ENCODE data around the gene TAX1BP1.
"Not testable (repeated sequence)": the region's sequence is repeated elsewhere in the genome, so short reads cannot be mapped to it uniquely, and the experiment has no call there.

The TAX1BP1 gene

GRCh38 chr7:27850531-27850930 lies 110.6 kb downstream of the TAX1BP1 start:
- DNase-seq, result no peak

- DNase-seq, result not testable (repeated sequence)
These were observed 116.9 kb downstream of the TAX1BP1 start for GRCh38 chr7:27856703-27857485.

DNA sequence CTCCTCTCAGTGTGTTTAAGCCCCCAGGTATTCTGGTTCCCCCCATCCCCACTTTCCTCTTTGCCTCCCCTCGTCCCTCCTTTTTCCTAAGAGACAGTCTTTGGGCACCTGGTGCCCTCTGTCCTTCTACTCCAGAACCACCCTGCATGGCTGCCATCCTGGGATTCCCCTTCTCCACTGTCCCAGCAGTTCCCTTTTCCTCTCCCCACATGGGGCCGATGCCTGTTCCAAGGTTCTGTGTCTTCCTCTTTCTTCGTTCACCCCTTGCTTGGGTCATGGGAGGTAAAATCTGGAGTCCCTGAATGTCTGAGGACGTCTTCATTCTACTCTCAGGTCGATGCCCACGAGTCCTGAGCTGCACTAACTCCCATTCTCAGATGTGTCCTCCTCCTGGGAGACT lies 120.8 kb downstream of the TAX1BP1 start:
- DNase-seq, result no peak

- DNase-seq, result no peak
These were observed 121.8 kb downstream of the TAX1BP1 start for GRCh38 chr7:27861747-27862146.

- no peak for DNase-seq
These were observed 123.9 kb downstream of the TAX1BP1 start for GRCh38 chr7:27863880-27864279.

- no peak for DNase-seq
These were observed 126.3 kb downstream of the TAX1BP1 start for GRCh38 chr7:27866256-27866655.

- DNase-seq, result no peak
These were observed 127.1 kb downstream of the TAX1BP1 start for GRCh38 chr7:27866828-27867672.

DNA sequence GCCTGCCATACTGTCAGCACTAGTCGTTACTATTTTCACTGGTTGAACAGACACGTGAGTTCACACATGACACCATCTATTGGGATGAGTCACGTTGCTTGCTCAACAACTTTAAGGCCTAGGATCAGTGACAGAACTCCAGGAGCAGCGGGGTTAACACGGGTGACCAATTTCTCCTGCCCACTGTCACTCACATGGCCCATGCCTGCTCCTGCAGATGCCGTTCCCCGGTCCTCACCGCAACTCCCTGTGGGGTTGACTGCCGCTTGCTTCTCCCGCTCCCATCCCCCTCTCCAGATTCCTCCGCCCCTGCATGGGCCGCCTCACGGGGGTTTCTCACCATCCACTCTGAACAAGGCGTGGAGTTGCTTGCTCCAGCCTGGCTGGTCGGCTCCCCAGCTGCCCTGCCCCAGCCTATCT lies 128.2 kb downstream of the TAX1BP1 start:
- no peak for DNase-seq

- DNase-seq, result no peak
These were observed 129.1 kb downstream of the TAX1BP1 start for GRCh38 chr7:27869056-27869455.

DNA sequence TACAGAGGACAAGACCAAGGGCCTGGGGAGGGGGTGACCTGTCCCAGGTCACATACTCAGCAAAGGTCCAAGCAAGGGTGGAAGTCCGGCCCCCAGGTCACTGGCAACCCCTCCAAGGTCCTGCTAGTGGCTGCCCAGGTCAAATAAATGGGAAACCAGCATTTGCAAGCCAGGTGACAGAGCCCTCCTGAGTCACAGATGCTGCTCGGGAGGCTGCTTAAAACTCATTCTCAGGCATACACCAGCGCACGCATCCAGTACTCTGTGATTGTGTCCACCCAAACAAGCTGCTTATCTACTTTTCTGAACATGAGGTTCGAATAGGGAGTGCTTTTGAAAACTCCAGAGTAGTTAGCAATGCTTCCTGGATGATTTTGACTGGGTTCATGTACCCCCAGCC lies 130.6 kb downstream of the TAX1BP1 start:
- DNase-seq, result no peak

DNA sequence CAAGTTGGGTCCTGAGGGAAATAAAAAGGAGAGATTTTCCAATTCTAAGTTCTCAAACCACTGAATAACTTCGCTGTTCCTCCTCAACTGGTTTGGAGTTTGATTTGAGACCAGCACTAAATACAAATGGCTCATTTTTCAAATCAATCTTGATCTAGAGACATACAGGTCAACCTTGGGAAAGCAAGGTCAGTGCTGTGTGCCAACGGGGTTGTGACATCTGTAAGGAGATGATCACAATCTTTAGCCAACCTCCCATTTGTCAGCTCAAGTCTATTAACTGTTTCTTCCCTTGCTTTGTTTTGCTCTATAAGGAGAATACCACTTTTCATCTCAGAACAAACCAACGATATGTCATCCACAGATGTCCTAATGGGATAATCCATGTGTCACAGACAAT lies 131.1 kb downstream of the TAX1BP1 start:
- no peak for DNase-seq

DNA sequence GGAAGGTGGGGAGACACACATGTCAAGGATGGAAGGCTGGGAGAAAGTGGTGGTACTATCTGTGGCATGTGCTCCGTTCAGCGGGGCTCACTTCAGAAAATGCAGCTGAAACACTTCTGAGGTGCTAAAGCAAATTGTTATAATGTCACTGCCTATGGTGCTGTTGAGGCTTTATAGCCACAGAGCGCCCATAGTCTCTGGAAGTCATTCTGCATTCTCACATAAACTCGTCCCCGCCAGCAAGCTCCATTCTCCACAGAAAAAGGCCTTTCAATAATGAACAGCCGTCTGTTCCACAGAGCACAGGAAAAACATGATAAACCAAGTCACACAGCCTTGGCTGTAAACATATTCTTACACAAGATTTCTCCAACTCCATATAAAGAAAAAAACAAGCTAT lies 131.9 kb downstream of the TAX1BP1 start:
- no peak for DNase-seq

DNA sequence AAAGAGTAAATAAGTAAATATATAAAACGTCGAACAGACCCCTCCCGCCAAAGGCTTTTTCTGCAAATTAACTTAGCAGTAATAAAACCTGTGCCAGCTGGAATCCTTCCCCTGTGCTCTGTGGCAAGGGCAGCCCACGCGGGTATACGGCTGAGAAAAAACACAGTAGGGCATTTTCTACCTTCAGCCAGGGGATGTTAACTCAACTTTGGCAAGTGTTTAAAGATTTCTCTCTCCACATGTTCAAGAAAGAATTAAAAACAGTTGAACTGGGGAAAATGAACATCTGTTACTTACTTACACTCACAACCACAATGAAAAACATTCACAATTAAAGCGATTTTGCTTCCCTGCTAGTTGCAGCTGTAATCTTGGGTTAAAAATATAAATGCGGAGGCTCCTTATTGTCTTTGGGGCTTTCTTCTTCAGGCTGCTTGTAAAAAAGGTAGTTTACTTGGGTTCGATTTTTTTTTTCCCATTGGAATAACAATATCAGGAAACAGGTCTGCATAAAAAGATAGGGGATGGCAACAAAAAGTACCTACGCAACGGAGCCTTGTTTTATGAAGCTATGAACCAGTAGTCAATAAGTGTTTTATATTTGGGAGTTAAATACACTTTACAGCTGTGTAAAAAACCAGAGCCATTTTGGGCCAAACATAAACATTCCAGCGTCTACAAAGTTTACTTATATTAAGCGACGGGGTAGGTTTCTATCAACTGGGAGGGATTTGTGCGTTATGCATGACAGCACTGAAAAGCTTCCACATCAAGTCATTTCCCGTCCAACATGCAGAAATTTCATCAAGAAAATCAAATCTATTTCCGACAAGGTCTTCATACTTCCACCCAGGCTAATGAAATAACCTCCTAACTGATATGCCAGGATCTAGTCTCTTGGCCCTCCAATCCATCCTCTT lies 132.7 kb downstream of the TAX1BP1 start:
- DNase-seq, result no peak

GRCh38 chr7:27873981-27874957 lies 134.3 kb downstream of the TAX1BP1 start:
- no peak for DNase-seq

DNA sequence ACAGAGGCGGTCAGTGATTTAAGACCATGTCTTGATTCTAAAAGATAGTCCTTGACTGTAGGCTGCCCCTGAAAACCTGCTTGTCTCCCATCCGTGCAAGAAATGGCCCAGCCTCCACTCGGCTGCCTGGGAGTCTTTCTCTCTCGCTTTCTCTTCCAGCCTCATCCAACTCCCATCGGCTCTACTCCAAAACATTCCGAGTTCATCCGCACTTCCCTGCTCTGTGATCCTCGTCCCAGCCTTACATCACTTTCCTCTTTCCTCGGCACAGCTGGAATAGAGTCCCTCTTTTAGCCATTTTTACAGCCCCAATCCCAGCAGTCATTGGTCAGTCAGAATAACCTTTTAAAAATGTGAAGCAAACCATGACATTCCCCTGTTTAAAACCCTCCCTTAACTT lies 135.1 kb downstream of the TAX1BP1 start:
- DNase-seq, result no peak

GRCh38 chr7:27875832-27876231 lies 135.9 kb downstream of the TAX1BP1 start:
- no peak for DNase-seq

DNA sequence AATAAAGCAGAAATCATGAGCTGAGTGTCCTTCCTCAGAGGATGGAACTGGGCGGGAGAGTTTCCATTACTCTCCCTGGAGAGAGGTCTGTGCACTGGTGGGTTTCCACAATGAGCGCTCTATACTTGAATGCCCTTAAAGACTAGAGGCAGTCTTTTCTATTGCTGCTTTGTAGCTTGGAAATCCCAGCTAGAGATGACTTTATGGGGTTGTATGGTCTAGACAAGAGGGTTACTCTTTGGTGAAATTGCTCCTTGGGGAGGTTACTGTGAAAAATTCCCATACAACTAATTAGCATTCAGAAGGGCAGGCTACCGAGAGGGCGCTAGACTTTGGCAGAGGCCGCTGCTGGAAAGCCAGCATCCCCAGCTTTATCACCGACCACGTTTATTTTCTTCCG lies 136.8 kb downstream of the TAX1BP1 start:
- DNase-seq, result no peak

Data from GF-D8 (cell line).